ENCODE results near the gene HOXB9. TPM values are rescaled to one million over a fixed set of nuclear protein-coding genes. Genes with fewer than 3 reads are reported as not detected.

HOXB9 gene
- total RNA-seq, 1 donor from 2014 or later: not detected

- no peak for DNase-seq
Observed at GRCh38 chr17:48639136-48639535, 13.0 kb upstream of the HOXB9 start.

- DNase-seq: no peak
Observed at GRCh38 chr17:48637323-48638260, 11.4 kb upstream of the HOXB9 start.

GRCh38 chr17:48636177-48637018, 10.2 kb upstream of the HOXB9 start:
- DNase-seq: peak; percentile 85

DNA sequence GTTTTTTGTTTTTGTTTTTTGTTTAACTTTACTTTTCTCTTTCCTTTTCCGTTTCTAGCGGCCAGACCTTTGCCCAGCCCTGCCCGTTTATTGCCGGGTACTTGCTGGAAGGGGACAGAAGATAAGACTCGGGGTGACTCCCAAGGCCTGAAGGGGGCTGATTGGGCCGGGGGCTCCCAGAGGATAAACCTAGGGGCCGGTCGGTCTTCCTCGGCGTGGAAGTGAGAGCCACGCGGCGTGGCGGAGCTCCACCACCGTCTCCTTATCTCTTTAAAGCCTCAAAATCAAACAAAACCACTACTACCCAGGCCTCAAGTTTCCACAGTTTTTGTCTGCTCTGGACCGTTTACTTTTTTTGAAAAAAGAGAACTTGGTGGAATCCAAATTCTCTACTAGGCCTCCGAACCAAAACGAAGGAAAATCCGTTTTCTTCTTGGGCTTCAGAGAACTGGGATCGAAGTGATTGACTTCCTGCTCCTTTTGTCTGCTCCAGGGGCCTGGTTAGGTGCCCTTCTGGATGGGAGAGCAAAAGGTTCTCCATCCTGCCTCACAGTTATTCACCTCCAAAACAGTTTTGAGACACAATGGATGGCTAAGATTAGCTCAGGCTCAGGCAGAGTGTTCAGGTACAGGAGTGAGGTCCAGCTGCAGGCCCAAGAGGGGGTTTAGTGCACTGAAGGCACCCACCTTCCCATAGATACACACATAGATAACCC, 8.5 kb upstream of the HOXB9 start:
- no peak for DNase-seq

DNA sequence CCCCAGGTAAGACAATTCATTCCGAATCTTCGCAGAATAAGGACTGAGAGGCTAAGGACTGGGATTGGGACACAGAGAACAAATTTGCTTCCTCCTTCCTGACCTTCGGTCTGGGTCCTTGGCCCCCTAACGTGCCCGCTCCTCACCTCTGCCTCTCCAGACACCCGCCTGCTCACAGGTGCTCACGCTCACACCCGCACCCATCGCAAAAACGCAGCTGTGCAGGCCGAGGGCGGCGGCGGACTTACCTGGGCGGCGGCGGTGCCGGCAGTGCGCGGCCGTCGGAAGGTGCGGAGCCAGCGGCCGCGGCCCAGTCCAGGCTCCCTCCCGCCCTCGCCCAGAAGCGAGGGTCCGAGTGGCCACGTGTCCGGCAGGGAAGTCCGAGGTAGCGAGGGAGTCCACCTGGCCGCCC, 7.1 kb upstream of the HOXB9 start:
- no peak for DNase-seq

- no peak for DNase-seq
Observed at GRCh38 chr17:48632579-48633265, 6.6 kb upstream of the HOXB9 start.

DNA sequence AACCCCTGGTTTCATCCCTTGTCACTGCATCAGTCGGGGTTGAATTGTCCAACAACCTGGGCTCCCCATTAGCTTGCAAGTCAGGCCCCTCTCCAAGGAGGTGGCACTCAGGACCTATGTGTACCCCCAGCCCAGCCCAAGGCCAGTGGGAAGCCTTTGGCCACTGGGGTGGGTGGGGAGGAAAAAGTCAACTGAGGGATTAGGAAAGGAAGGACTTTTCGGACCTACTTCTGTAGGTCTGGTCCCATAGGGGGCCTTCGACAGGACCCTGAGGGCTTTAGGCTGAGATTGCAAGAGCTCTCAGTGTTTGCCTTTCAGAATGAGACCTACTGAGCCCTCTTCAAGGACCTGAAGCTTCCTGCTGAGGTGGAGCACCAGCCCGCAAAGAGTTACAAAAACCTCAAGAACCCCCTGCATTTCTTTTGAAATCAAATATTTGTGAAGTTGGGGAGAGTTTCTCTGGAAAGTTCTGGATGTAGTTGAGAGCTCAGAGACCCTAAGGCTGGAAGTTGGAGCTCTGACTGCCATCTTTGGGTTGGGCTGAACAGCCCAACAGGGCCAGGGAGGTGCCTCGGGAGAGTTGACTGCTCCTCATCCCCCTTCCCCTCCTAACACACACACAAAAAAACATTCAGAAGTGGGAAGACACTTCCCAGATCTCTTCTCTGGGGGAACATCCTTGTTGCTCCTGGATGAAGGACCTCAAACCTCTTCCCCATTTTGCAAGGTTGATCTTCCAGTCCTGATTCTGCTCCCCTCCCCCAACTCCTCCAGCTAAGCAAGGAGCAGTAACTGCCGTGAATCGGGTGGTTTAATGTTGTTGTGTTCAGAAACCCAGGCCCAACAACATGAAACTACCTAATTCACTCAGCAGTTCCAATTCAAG, 5.8 kb upstream of the HOXB9 start:
- DNase-seq: no peak

- DNase-seq: no peak
Observed at GRCh38 chr17:48630925-48631692, 5.0 kb upstream of the HOXB9 start.

DNA sequence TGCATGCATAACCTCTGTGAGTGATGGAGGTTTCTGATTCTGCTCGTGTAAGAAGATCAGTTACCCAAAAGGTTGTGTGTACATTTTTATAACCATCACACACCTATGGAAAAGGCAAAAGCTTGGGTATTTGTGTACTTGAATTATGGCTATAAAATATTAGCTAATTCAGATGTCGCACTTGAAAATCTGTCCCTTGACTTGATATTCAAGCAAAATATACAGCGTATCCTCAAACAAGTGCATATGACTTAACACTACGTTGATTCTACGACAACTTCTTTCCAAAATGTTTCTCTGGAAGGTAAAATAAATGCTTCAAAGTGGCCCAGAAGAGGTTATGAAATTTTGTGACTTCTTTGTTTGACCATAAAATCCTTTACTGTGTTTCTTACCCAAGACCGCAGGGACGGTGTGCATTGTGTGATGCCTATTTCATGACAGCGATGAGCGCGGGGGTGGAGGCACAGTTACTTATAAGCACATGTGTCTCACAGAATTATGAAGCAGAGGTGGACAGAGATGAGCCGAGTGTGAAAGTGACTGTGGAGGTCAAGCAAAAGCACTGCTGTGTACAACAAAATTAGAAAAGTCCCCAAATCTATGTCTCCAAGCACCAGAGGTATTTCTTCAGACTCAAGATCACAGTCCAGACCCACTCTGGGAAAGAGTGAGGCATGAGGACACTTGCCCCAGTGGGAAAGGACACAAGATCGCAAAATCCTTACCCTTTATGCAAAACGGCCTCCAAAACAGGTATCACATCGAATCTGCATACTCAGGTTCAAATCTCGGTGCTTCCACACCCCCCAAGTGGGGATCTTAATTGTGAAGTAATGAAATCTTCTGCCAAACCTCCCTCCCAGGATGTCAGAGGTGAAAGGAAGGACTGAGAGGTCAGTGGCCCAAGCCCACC, 4.1 kb upstream of the HOXB9 start:
- DNase-seq: no peak

- DNase-seq: no peak
Observed at GRCh38 chr17:48629411-48629759, 3.2 kb upstream of the HOXB9 start.

DNA sequence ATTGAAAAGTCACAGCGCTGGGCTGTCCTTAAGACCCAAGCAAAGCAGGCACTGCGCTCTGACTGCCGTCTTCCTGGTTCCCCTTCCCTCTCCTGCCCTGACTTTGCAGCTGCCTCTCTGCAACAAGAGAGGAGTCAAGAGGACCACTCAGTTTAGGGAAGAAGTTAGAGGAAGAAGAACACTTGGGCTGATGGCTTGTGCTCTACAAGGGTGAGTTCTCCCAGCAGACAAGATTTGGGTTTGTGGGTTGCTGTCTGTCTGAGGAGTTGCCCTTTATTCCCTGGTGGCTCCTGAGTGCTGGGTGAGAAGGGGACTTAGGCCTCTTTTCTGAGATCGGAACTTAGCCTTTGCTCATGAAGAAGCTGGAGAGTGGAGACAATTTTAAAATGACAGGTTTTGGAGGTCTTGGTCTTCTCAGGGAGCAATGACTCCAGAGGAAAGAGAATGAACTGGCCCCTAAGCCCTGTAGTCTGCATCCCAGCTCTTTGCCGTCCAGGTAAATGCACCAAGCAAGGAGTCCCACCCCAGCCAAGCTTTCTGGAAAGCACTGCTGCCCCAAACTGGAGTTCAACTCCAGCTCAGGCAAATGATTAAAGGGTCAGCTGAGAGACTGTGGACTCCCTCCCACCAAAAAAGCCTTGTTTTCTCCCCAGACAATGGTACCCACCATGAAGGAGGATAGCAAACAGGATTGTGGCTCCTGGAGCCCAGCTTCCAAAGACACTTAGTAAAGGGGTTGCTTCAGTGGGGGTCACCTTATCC, 2.7 kb upstream of the HOXB9 start:
- no peak for DNase-seq

- no peak for DNase-seq
Observed at GRCh38 chr17:48627623-48628521, 1.7 kb upstream of the HOXB9 start.

DNA sequence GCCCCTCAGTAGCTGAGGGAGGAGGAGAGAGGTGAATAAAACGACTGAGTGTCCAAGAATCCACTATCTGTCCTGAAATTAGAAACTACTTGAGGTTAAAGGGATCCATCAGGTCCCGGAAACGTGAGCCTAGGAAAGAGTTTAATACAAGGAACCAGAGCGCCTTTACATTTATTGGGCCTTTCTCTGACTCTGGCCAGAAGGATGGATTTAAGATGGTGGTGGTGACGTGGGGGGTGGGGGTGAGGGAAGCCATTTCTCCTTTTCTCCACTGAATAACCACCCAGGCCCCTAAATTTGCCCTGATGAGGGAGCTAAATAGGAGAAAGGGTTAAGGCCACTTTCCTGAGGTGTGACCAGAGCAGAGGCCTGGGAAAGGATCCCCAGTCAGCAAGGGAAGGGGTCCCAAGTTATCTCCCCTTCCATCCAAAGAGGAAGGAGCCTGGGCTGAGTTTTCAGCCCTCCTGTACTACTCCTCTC, 1.0 kb upstream of the HOXB9 start:
- no peak for DNase-seq

GRCh38 chr17:48625495-48626244, 488 bp downstream of the HOXB9 start:
- DNase-seq: no peak

DNA sequence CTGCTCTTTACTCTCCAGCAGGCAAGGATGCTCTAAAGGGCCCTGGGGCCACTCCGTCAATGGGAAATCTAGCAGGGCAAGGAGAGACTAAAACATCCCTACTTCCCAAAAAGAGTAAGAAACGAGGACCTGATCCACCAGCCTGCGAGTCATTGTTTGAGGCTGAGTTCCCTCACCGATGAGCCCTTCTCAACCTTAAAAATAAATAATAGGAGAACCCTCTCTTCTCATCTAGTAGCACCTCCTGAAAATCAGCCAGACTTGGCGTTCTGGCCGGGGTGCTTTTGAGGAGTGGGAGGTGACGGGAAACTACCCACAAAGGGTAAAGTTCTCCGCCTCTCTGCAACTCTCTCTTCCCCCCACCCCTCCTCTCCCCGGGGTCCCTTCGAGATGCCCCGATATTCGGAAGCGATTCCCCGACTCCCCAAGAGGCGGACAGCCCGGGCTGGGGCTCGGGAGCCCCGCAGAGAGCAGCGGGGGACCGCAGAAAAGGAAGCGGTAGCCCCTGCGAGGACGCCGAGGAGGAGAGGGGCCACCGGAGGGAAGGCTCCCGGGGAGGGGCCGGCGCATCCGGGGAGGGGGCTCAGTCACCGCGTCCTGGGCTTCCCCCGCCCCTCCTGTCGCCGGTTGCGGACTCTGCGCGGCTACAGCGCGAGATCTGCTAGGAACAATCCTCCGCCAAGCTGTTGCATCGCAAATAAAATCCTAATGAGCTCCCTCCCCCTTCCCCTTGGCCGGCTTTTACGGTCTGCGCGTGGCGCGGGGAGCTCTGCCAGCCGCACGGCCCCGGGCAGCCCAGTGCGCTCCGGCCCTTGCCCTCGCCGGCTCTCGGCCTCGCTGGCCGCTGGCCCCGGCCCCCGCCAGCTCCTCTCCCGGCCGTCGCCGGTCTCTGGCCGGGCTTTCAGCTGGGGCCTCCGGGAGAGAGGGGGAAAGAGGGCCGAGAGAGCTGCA, 1.3 kb downstream of the HOXB9 start:
- DNase-seq: no peak

All from tongue (tissue), 2 donors.